HepG2 (cell line): ENCODE results near the gene METTL23. TPM values are rescaled to one million over a fixed set of nuclear protein-coding genes. Genes with fewer than 3 reads are reported as not detected.

Source experiments
- ARHGAP35 ChIP-seq: sonication (generic); formaldehyde crosslinking; IDR thresholded peaks from 2 replicates; pipeline ENCODE4 v1.9.0; 2022; ENCODE audit warnings: mild to moderate bottlenecking, inconsistent platforms, moderate library complexity, missing genetic modification reagents, borderline replicate concordance
- CCDC6 ChIP-seq: sonication (generic); formaldehyde crosslinking; IDR thresholded peaks from 2 replicates; pipeline ENCODE4 v1.8.1; 2022; ENCODE audit warnings: mild to moderate bottlenecking, missing genetic modification reagents, moderate library complexity
- ELF4 ChIP-seq: sonication (generic); formaldehyde crosslinking; IDR thresholded peaks from 2 replicates; pipeline ENCODE4 v1.5.0; 2020; ENCODE audit warnings: missing genetic modification reagents, mild to moderate bottlenecking, moderate library complexity, borderline replicate concordance
- HNRNPLL ChIP-seq: fragments of 200-400 bp; formaldehyde crosslinking; IDR thresholded peaks from 2 replicates; pipeline ENCODE4 v1.6.1; 2017; ENCODE audit warnings: mild to moderate bottlenecking, low read depth, low read length; ENCODE audit not compliant: poor library complexity, severe bottlenecking
- MAFF ChIP-seq: IDR thresholded peaks from 2 replicates; pipeline ENCODE4 v1.6.1; 2011; ENCODE audit warnings: low read depth, low read length, improper control_type of control experiment
- MED13 ChIP-seq: sonication (generic); formaldehyde crosslinking; IDR thresholded peaks from 2 replicates; pipeline ENCODE4 v1.5.0; 2020; ENCODE audit warnings: missing genetic modification reagents
- NBN ChIP-seq: fragments of 450-650 bp; conservative IDR thresholded peaks from 2 replicates; pipeline ENCODE4 v1.6.1; 2017
- SOX6 ChIP-seq, 2 experiments: fragments of 450-650 bp in 1 of 2; sonication (generic) in 1 of 2; formaldehyde crosslinking in 1 of 2; IDR thresholded peaks; 2 replicates each; pipeline versions ENCODE4 v1.4.0 to v1.6.1; 2017 to 2020; ENCODE audit warnings: antibody characterized with exemption in 1 of 2, mild to moderate bottlenecking in 1 of 2, missing genetic modification reagents in 1 of 2
- SRF ChIP-seq: IDR thresholded peaks from 2 replicates; pipeline ENCODE4 v1.6.1; 2011; ENCODE audit warnings: mild to moderate bottlenecking, low read depth, low read length, moderate library complexity
- ZNF382 ChIP-seq: sonication (generic); formaldehyde crosslinking; IDR thresholded peaks from 2 replicates; pipeline ENCODE4 v1.5.0; 2020; ENCODE audit warnings: missing genetic modification reagents, mild to moderate bottlenecking, borderline replicate concordance
- ZNF441 ChIP-seq: sonication (generic); formaldehyde crosslinking; IDR thresholded peaks from 2 replicates; pipeline ENCODE4 v1.7.0; 2021; ENCODE audit warnings: missing genetic modification reagents, borderline replicate concordance
- ZNF580 ChIP-seq: IDR thresholded peaks from 2 replicates; pipeline ENCODE4 v1.6.1; 2016; ENCODE audit warnings: low read depth, borderline replicate concordance
- ZNF674 ChIP-seq: sonication (generic); formaldehyde crosslinking; IDR thresholded peaks from 2 replicates; pipeline ENCODE4 v1.5.0; 2020; ENCODE audit warnings: low read depth, mild to moderate bottlenecking, missing genetic modification reagents
- polyA plus RNA-seq, 8 experiments: library from polyadenylated mRNA; depleted of rRNA in 3 of 8; stranded (reverse) in 7 of 8; unstranded in 1 of 8; fragments of >200 nt; fragmentation: Illumina TruSeq in 4 of 8; extraction: Trizol in 4 of 8; gene quantifications; 2 replicates each; pipeline versions ENCODE4 v1.2.1 to v1.2.3, GENCODE V29; 2011 to 2016; ENCODE audit warnings: low read depth in 4 of 8, missing spikeins in 1 of 8, mixed read lengths in 1 of 8; ENCODE audit not compliant: insufficient read depth in 1 of 8
- total RNA-seq, 5 experiments: library from RNA; depleted of rRNA; stranded (reverse); fragments of >200 nt; fragmentation: Illumina TruSeq; extraction: Trizol; gene quantifications; 2 replicates each; pipeline ENCODE4 v1.2.3, GENCODE V29; 2016; ENCODE audit warnings: low read depth in 1 of 5
- TF ChIP-seq, protein P1 (sequence below): sonication (generic); formaldehyde crosslinking; IDR thresholded peaks from 2 replicates; pipeline ENCODE4 v1.8.0; 2023; ENCODE audit warnings: mild to moderate bottlenecking, missing genetic modification reagents
- TF ChIP-seq, protein P2 (sequence below), 2 experiments: sonication (generic) in 1 of 2; formaldehyde crosslinking in 1 of 2; IDR thresholded peaks; 2 replicates each; pipeline versions ENCODE4 v1.4.0 to v1.6.1; 2018 to 2020; ENCODE audit warnings: missing genetic modification reagents in 2 of 2, borderline replicate concordance in 1 of 2, low read depth in 1 of 2, mild to moderate bottlenecking in 1 of 2, missing biosample characterization in 1 of 2
- TF ChIP-seq, protein P3 (sequence below): IDR thresholded peaks from 2 replicates; pipeline ENCODE4 v1.6.1; 2016; ENCODE audit warnings: mild to moderate bottlenecking
- TF ChIP-seq, protein P4 (sequence below): sonication (generic); formaldehyde crosslinking; IDR thresholded peaks from 2 replicates; pipeline ENCODE4 v1.9.0; 2021; ENCODE audit warnings: mild to moderate bottlenecking, missing genetic modification reagents

METTL23 gene
- total and polyA plus RNA-seq, 2 of the 13 experiments (the other 11 are each of a cell fraction or from before 2014, with no cell fraction given): 39.9 to 104 TPM

- TF ChIP-seq ZNF382 (CRISPR knock-in tag) (no peak), ZNF441 (CRISPR knock-in tag) (0 out of 2 replicates have a peak, but pooled peaks have one; percentile 37), MAFF (no peak), NBN (no peak), HNRNPLL (no peak), MED13 (CRISPR knock-in tag) (no peak), CCDC6 (CRISPR knock-in tag) (no peak), ARHGAP35 (CRISPR knock-in tag) (no peak), ELF4 (0 out of 2 replicates have a peak, but pooled peaks have one; percentile 65), SRF (no peak), ZNF674 (no peak), ZNF580 (CRISPR knock-in tag) (no peak), SOX6 (IDR thresholded peaks at IDR 0.05) (no peak), SOX6 (CRISPR knock-in tag; IDR thresholded peaks at IDR 0.05) (peak; percentile 99)
- TF ChIP-seq, protein P1, sequence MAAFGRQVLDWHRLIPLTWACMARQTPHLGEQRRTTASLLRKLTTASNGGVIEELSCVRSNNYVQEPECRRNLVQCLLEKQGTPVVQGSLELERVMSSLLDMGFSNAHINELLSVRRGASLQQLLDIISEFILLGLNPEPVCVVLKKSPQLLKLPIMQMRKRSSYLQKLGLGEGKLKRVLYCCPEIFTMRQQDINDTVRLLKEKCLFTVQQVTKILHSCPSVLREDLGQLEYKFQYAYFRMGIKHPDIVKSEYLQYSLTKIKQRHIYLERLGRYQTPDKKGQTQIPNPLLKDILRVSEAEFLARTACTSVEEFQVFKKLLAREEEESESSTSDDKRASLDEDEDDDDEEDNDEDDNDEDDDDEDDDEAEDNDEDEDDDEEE: no peak
- TF ChIP-seq, protein P2, sequence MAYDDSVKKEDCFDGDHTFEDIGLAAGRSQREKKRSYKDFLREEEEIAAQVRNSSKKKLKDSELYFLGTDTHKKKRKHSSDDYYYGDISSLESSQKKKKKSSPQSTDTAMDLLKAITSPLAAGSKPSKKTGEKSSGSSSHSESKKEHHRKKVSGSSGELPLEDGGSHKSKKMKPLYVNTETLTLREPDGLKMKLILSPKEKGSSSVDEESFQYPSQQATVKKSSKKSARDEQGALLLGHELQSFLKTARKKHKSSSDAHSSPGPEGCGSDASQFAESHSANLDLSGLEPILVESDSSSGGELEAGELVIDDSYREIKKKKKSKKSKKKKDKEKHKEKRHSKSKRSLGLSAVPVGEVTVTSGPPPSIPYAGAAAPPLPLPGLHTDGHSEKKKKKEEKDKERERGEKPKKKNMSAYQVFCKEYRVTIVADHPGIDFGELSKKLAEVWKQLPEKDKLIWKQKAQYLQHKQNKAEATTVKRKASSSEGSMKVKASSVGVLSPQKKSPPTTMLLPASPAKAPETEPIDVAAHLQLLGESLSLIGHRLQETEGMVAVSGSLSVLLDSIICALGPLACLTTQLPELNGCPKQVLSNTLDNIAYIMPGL (CRISPR knock-in tag; IDR thresholded peaks at IDR 0.05; ENCODE audit: borderline replicate concordance in 1 of 2, low read depth in 1 of 2): no peak; a peak in 1 of 4 replicates
- TF ChIP-seq, protein P3, sequence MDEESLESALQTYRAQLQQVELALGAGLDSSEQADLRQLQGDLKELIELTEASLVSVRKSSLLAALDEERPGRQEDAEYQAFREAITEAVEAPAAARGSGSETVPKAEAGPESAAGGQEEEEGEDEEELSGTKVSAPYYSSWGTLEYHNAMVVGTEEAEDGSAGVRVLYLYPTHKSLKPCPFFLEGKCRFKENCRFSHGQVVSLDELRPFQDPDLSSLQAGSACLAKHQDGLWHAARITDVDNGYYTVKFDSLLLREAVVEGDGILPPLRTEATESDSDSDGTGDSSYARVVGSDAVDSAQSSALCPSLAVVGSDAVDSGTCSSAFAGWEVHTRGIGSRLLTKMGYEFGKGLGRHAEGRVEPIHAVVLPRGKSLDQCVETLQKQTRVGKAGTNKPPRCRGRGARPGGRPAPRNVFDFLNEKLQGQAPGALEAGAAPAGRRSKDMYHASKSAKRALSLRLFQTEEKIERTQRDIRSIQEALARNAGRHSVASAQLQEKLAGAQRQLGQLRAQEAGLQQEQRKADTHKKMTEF (CRISPR knock-in tag): peak; percentile 89
- TF ChIP-seq, protein P4, sequence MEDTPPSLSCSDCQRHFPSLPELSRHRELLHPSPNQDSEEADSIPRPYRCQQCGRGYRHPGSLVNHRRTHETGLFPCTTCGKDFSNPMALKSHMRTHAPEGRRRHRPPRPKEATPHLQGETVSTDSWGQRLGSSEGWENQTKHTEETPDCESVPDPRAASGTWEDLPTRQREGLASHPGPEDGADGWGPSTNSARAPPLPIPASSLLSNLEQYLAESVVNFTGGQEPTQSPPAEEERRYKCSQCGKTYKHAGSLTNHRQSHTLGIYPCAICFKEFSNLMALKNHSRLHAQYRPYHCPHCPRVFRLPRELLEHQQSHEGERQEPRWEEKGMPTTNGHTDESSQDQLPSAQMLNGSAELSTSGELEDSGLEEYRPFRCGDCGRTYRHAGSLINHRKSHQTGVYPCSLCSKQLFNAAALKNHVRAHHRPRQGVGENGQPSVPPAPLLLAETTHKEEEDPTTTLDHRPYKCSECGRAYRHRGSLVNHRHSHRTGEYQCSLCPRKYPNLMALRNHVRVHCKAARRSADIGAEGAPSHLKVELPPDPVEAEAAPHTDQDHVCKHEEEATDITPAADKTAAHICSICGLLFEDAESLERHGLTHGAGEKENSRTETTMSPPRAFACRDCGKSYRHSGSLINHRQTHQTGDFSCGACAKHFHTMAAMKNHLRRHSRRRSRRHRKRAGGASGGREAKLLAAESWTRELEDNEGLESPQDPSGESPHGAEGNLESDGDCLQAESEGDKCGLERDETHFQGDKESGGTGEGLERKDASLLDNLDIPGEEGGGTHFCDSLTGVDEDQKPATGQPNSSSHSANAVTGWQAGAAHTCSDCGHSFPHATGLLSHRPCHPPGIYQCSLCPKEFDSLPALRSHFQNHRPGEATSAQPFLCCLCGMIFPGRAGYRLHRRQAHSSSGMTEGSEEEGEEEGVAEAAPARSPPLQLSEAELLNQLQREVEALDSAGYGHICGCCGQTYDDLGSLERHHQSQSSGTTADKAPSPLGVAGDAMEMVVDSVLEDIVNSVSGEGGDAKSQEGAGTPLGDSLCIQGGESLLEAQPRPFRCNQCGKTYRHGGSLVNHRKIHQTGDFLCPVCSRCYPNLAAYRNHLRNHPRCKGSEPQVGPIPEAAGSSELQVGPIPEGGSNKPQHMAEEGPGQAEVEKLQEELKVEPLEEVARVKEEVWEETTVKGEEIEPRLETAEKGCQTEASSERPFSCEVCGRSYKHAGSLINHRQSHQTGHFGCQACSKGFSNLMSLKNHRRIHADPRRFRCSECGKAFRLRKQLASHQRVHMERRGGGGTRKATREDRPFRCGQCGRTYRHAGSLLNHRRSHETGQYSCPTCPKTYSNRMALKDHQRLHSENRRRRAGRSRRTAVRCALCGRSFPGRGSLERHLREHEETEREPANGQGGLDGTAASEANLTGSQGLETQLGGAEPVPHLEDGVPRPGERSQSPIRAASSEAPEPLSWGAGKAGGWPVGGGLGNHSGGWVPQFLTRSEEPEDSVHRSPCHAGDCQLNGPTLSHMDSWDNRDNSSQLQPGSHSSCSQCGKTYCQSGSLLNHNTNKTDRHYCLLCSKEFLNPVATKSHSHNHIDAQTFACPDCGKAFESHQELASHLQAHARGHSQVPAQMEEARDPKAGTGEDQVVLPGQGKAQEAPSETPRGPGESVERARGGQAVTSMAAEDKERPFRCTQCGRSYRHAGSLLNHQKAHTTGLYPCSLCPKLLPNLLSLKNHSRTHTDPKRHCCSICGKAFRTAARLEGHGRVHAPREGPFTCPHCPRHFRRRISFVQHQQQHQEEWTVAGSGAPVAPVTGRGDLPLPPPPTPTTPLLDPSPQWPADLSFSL (CRISPR knock-in tag): no peak
Observed at GRCh38 chr17:76691379-76692191, 35.1 kb upstream of the METTL23 start (continued).
